HG03520 (cell line): Measurements from ENCODE around the gene AARS1.
"Not testable (repeated sequence)": the region's sequence is repeated elsewhere in the genome, so short reads cannot be mapped to it uniquely, and the experiment has no call there.

Experiments
- ATAC-seq: cut with Tn5 transposase; IDR thresholded peaks from one replicate; pipeline ENCODE4 v1.9.1; 2021; ENCODE audit warnings: mild to moderate bottlenecking, moderate library complexity; ENCODE audit not compliant: unreplicated experiment

AARS1 gene

GRCh38 chr16:70226024-70226423 is 63.3 kb downstream of the AARS1 start:
- not testable (repeated sequence) for ATAC-seq

DNA sequence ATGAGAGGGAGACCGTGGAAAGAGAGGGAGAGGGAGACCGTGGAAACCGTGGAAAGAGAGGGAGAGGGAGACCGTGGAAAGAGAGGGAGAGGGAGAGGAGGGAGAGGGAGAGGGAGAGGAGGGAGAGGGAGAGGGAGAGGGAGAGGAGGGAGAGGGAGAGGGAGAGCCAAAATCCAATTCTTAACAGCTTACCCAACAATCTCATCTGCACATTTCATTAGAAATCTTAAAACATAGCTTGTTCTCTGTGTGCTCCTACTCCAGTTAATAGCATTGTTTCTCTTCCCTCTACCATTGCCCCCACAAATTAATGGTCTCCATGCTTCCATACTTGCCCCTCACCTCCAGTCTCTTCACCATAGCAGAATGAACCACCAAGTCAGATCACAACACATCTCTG is 63.9 kb downstream of the AARS1 start:
- not testable (repeated sequence) for ATAC-seq

DNA sequence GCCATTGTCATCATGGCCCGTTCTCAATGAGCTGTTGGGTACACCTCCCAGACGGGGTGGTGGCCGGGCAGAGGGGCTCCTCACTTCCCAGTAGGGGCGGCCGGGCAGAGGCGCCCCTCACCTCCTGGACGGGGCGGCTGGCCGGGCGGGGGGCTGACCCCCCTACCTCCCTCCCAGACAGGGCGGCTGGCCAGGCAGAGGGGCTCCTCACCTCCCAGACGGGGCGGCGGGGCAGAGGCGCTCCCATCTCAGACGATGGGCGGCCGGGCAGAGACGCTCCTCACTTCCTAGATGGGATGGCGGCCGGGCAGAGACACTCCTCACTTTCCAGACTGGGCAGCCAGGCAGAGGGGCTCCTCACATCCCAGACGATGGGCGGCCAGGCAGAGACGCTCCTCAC is 64.7 kb downstream of the AARS1 start:
- ATAC-seq = not testable (repeated sequence)

DNA sequence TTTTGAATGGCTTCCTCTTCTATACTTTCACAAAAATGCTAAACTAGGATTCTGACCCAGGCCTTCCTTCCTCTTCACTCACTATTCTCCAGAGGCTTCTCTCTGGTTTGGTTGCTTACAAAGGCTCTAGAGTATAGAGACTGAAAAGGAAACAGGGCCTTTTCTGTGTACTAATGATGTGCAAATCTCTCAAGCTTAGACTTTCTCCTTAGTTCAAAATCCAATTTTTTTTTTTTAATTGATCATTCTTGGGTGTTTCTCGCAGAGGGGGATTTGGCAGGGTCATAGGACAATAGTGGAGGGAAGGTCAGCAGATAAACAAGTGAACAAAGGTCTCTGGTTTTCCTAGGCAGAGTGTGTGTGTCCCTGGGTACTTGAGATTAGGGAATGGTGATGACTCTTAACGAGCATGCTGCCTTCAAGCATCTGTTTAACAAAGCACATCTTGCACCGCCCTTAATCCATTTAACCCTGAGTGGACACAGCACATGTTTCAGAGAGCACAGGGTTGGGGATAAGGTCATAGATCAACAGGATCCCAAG is 65.3 kb downstream of the AARS1 start:
- ATAC-seq = not testable (repeated sequence)

- ATAC-seq = not testable (repeated sequence)
Measured at GRCh38 chr16:70223216-70223615, 66.1 kb downstream of the AARS1 start.

DNA sequence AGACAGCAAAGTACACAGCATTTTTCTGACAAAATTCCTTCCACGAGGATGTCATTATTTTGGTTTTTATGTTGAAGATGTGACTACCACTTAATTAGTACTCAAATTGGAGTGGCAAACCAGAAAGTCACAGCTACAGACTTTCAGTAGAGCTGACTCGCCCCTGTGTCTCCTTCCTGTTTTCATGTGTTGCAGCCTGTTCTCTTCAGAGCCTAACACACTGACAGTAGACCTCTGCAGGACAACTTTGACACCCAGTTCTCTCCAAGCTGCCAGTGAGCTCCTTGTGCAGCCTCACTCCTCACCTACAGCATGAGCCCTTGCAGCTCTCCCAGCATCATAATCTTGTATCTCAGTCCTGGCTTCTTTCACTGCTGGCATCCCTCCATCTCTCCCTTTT is 66.7 kb downstream of the AARS1 start:
- ATAC-seq = not testable (repeated sequence)

GRCh38 chr16:70218586-70218985 is 70.7 kb downstream of the AARS1 start:
- ATAC-seq = not testable (repeated sequence)

DNA sequence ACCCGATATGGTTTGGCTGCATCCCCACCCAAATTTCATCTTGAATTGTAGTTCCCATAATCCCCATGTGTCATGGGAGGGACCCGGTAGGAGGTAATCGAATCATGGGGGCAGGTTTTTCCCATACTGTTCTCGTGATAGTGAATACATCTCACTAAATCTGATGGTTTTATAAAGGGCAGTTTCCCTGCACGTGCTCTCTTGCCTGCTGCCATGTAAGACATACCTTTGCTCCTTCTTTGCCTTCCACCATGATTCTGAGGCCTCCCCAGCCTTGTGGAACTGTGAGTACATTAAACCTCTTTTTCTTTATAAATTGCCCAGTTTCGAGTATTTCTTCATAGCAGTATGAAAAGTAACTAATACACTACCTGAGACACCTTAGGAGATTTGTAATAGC is 82.9 kb downstream of the AARS1 start:
- ATAC-seq = not testable (repeated sequence)

GRCh38 chr16:70204668-70205405 is 84.5 kb downstream of the AARS1 start:
- not testable (repeated sequence) for ATAC-seq

GRCh38 chr16:70204010-70204409 is 85.3 kb downstream of the AARS1 start:
- not testable (repeated sequence) for ATAC-seq

- ATAC-seq = not testable (repeated sequence)
Measured at GRCh38 chr16:70203508-70203907, 85.8 kb downstream of the AARS1 start.
